H9 (cell line): ENCODE data around the gene GALNT9. TPM values are rescaled to one million over a fixed set of nuclear protein-coding genes. Genes with fewer than 3 reads are reported as not detected.
"Not testable (repeated sequence)": the region's sequence is repeated elsewhere in the genome, so short reads cannot be mapped to it uniquely, and the experiment has no call there.

Experiments
- DNase-seq: peaks from one replicate; pipeline ENCODE4 v3.0.0-alpha.2; 2017
- H2AFZ ChIP-seq: one replicate; pipeline ENCODE4 v1.6.1; 2013; ENCODE audit warnings: mild to moderate bottlenecking, low read length, control low read depth, moderate library complexity
- H2AK5ac ChIP-seq: 2 replicates; pipeline ENCODE4 v1.6.1; 2013; ENCODE audit warnings: low read length, control low read depth, mixed read lengths; ENCODE audit not compliant: insufficient read length
- H2BK120ac ChIP-seq: one replicate; pipeline ENCODE4 v1.6.1; 2013; ENCODE audit warnings: low read depth, mild to moderate bottlenecking, low read length, control low read depth, inconsistent platforms; ENCODE audit not compliant: poor library complexity, severe bottlenecking
- H2BK12ac ChIP-seq: 2 replicates; pipeline ENCODE4 v1.6.1; 2013; ENCODE audit warnings: low read length, control low read depth, mixed read lengths, low read depth; ENCODE audit not compliant: insufficient read length
- H2BK15ac ChIP-seq: 2 replicates; pipeline ENCODE4 v1.6.1; 2013; ENCODE audit warnings: low read depth, low read length, control low read depth
- H2BK20ac ChIP-seq: one replicate; pipeline ENCODE4 v1.6.1; 2013; ENCODE audit warnings: low read depth, mild to moderate bottlenecking, low read length, control low read depth, inconsistent platforms; ENCODE audit not compliant: poor library complexity, severe bottlenecking
- H2BK5ac ChIP-seq: 2 replicates; pipeline ENCODE4 v1.6.1; 2013; ENCODE audit warnings: low read length, control low read depth, mixed read lengths; ENCODE audit not compliant: insufficient read length
- H3K14ac ChIP-seq: 2 replicates; pipeline ENCODE4 v1.6.1; 2013; ENCODE audit warnings: low read length, control low read depth; ENCODE audit not compliant: insufficient read depth
- H3K18ac ChIP-seq: 2 replicates; pipeline ENCODE4 v1.6.1; 2013; ENCODE audit warnings: low read depth, mild to moderate bottlenecking, mixed read lengths, low read length, control low read depth; ENCODE audit not compliant: insufficient read length
- H3K23ac ChIP-seq: 2 replicates; pipeline ENCODE4 v1.6.1; 2013; ENCODE audit warnings: low read length, control low read depth, mixed read lengths, low read depth; ENCODE audit not compliant: insufficient read length
- H3K23me2 ChIP-seq: 2 replicates; pipeline ENCODE4 v1.6.1; 2013; ENCODE audit warnings: low read depth, mild to moderate bottlenecking, mixed read lengths, low read length, control low read depth; ENCODE audit not compliant: insufficient read length, poor library complexity, severe bottlenecking
- H3K27ac ChIP-seq: 2 replicates; pipeline ENCODE4 v1.5.1; 2013; ENCODE audit warnings: low read length, control low read depth, mixed read lengths, low read depth; ENCODE audit not compliant: insufficient read length
- H3K27me3 ChIP-seq: 2 replicates; pipeline ENCODE4 v1.6.1; 2013; ENCODE audit warnings: low read length, control low read depth, inconsistent platforms; ENCODE audit not compliant: insufficient read depth
- H3K4ac ChIP-seq: 2 replicates; pipeline ENCODE4 v1.6.1; 2013; ENCODE audit warnings: low read depth, mild to moderate bottlenecking, control low read depth, inconsistent platforms, low read length, moderate library complexity
- H3K4me1 ChIP-seq: 2 replicates; pipeline ENCODE4 v1.6.1; 2013; ENCODE audit warnings: low read length, control low read depth, inconsistent platforms; ENCODE audit not compliant: insufficient read depth
- H3K4me2 ChIP-seq: 2 replicates; pipeline ENCODE4 v1.6.1; 2013; ENCODE audit warnings: low read length, control low read depth, mixed read lengths; ENCODE audit not compliant: insufficient read length, insufficient read depth
- H3K56ac ChIP-seq: 2 replicates; pipeline ENCODE4 v1.6.1; 2013; ENCODE audit warnings: low read depth, mild to moderate bottlenecking, mixed read lengths, low read length, control low read depth; ENCODE audit not compliant: insufficient read length
- H3K79me1 ChIP-seq: 2 replicates; pipeline ENCODE4 v1.6.1; 2013; ENCODE audit warnings: low read depth, mild to moderate bottlenecking, moderate library complexity, low read length, control low read depth, inconsistent platforms; ENCODE audit not compliant: insufficient read depth, poor library complexity, severe bottlenecking
- H3K79me2 ChIP-seq: 2 replicates; pipeline ENCODE4 v1.6.1; 2013; ENCODE audit warnings: low read length, control low read depth, inconsistent platforms; ENCODE audit not compliant: insufficient read depth
- H3K9ac ChIP-seq: 2 replicates; pipeline ENCODE4 v1.6.1; 2013; ENCODE audit warnings: low read length, control low read depth, mixed read lengths; ENCODE audit not compliant: insufficient read length; ENCODE audit errors: extremely low read depth
- H3K9me3 ChIP-seq: one replicate; pipeline ENCODE4 v1.6.1; 2013; ENCODE audit warnings: low read depth, low read length, inconsistent platforms; ENCODE audit not compliant: control insufficient read depth
- H3T11ph ChIP-seq: one replicate; pipeline ENCODE4 v1.6.1; 2013; ENCODE audit warnings: mild to moderate bottlenecking, low read length, control low read depth, inconsistent platforms
- H4K20me1 ChIP-seq: one replicate; pipeline ENCODE4 v1.6.1; 2013; ENCODE audit not compliant: control insufficient read depth, insufficient read length, insufficient read depth
- H4K5ac ChIP-seq: 2 replicates; pipeline ENCODE4 v1.6.1; 2013; ENCODE audit warnings: low read depth, mild to moderate bottlenecking, mixed read lengths, low read length, control low read depth; ENCODE audit not compliant: insufficient read length
- H4K8ac ChIP-seq: replicated peaks from 2 replicates; pipeline ENCODE4 v1.6.1; 2013; ENCODE audit warnings: low read length, control low read depth, mixed read lengths, low read depth; ENCODE audit not compliant: insufficient read length
- H4K91ac ChIP-seq: 2 replicates; pipeline ENCODE4 v1.6.1; 2013; ENCODE audit warnings: low read depth, mild to moderate bottlenecking, moderate library complexity, mixed read lengths, low read length, control low read depth; ENCODE audit not compliant: insufficient read length
- H3K27ac Mint-ChIP-seq, 3 experiments: 2 replicates in 2 of 3; 3 replicates in 1 of 3; pipeline ENCODE4 v1.8.0; 2020 to 2021; ENCODE audit warnings: mixed read lengths in 3 of 3, mild to moderate bottlenecking in 1 of 3, moderate library complexity in 1 of 3
- H3K27me3 Mint-ChIP-seq: 2 replicates; pipeline ENCODE4 v1.8.0; 2021; ENCODE audit warnings: low read depth, mild to moderate bottlenecking, moderate library complexity, mixed read lengths
- H3K36me3 Mint-ChIP-seq, 3 experiments: 2 replicates in 2 of 3; 3 replicates in 1 of 3; pipeline ENCODE4 v1.8.0; 2020 to 2021; ENCODE audit warnings: low read depth in 3 of 3, mixed read lengths in 3 of 3; ENCODE audit not compliant: insufficient read depth in 1 of 3
- H3K4me1 Mint-ChIP-seq, 2 experiments: 2 replicates each; pipeline ENCODE4 v1.8.0; 2020; ENCODE audit warnings: mixed read lengths in 2 of 2
- H3K4me3 Mint-ChIP-seq, 2 experiments: 2 replicates in 1 of 2; 3 replicates in 1 of 2; pipeline ENCODE4 v1.8.0; 2020 to 2021; ENCODE audit warnings: mild to moderate bottlenecking in 2 of 2, mixed read lengths in 2 of 2, moderate library complexity in 1 of 2
- H3K9me3 Mint-ChIP-seq, 2 experiments: 2 replicates in 1 of 2; 3 replicates in 1 of 2; pipeline ENCODE4 v1.8.0; 2020; ENCODE audit warnings: mild to moderate bottlenecking in 2 of 2, mixed read lengths in 2 of 2, moderate library complexity in 1 of 2
- WGBS: extraction: QIAGEN DNeasy Blood & Tissue Kit; methylation state at CpG from one replicate; pipeline ENCODE4 v1.1.7; 2013; ENCODE audit warnings: missing lambda C conversion rate, low lambda C conversion rate, mixed read lengths; ENCODE audit not compliant: insufficient read length; ENCODE audit errors: extremely low coverage; 5-methylcytosine and 5-hydroxymethylcytosine counted together
- total RNA-seq: library from RNA; stranded (reverse); gene quantifications from 2 replicates; pipeline ENCODE4 v1.2.1, GENCODE V29; 2021

The GALNT9 gene
- total RNA-seq, 1 experiment from 2014 or later = 0.35 TPM

GRCh38 chr12:132240669-132241007, 88.8 kb downstream of the GALNT9 start:
- H4K8ac ChIP-seq, H3K27ac Mint-ChIP-seq, H3K36me3 Mint-ChIP-seq, H3K79me1 ChIP-seq, H3K27ac ChIP-seq, DNase-seq, H3K4me3 Mint-ChIP-seq, H4K91ac ChIP-seq, H3K23me2 ChIP-seq, H4K5ac ChIP-seq, H2BK5ac ChIP-seq, H2BK12ac ChIP-seq, H3K4ac ChIP-seq, H3K27me3 ChIP-seq, H3K4me1 Mint-ChIP-seq, H2BK15ac ChIP-seq, H2BK20ac ChIP-seq, H3K79me2 ChIP-seq, H3K9ac ChIP-seq, H4K20me1 ChIP-seq, H3K23ac ChIP-seq, H2AFZ ChIP-seq, H3K9me3 ChIP-seq, H2BK120ac ChIP-seq, H3K14ac ChIP-seq, H2AK5ac ChIP-seq, H3T11ph ChIP-seq, H3K18ac ChIP-seq, H3K4me2 ChIP-seq, H3K4me1 ChIP-seq, H3K56ac ChIP-seq: not testable (repeated sequence)
- H3K9me3 Mint-ChIP-seq = peaks cover 0 to 16% of the 10 kb centered on the region in 2 experiments; a peak in 3 of 5 replicates
- H3K27me3 Mint-ChIP-seq = peaks cover 50% of the 10 kb centered on the region
- no CpG with 5 or more reads among the region's 7 CpGs for WGBS
